HG03521 (cell line): ENCODE results near the gene ARHGEF39.
"Not testable (repeated sequence)": the region's sequence is repeated elsewhere in the genome, so short reads cannot be mapped to it uniquely, and the experiment has no call there.

Experiments
- ATAC-seq: cut with Tn5 transposase; IDR thresholded peaks from one replicate; pipeline ENCODE4 v1.9.1; 2021; ENCODE audit warnings: mild to moderate bottlenecking, moderate library complexity; ENCODE audit not compliant: unreplicated experiment

Gene ARHGEF39

DNA sequence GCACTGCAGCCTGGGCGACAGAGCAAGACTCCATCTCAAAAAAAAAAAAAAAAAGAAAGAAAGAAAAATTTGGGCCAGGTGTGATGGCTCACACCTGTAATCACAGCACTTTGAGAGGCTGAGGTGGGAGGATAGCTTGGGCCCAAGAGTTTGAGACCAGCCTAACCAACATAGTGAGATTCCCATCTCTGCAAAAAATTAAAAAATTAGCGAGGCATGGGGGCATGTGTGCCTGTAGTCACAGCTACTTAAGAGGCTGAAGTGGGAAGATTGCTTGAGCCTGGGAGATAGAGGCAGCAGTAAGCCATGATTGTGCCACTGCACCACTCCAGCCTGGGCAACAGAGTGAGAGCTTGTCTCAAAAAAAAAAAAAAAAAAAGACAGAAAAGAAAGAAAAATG lies 11.4 kb downstream of the ARHGEF39 start:
- no peak for ATAC-seq

GRCh38 chr9:35652829-35653209 lies 12.2 kb downstream of the ARHGEF39 start:
- no peak for ATAC-seq

GRCh38 chr9:35651956-35652828 lies 12.8 kb downstream of the ARHGEF39 start:
- no peak for ATAC-seq

- no peak for ATAC-seq
Measured at GRCh38 chr9:35650341-35651158, 14.4 kb downstream of the ARHGEF39 start, which contains the start of gene SIT1. TSS of gene SIT1 (minus strand) at chr9:35650931. CDS start at chr9:35650853, 78 bp downstream.

GRCh38 chr9:35649431-35650340 lies 15.3 kb downstream of the ARHGEF39 start:
- ATAC-seq, result no peak

- ATAC-seq, result peak; percentile 83
Measured at GRCh38 chr9:35646533-35647265, 18.3 kb downstream of the ARHGEF39 start.

- peak; percentile 1 for ATAC-seq
Measured at GRCh38 chr9:35646153-35646532, 18.9 kb downstream of the ARHGEF39 start.

DNA sequence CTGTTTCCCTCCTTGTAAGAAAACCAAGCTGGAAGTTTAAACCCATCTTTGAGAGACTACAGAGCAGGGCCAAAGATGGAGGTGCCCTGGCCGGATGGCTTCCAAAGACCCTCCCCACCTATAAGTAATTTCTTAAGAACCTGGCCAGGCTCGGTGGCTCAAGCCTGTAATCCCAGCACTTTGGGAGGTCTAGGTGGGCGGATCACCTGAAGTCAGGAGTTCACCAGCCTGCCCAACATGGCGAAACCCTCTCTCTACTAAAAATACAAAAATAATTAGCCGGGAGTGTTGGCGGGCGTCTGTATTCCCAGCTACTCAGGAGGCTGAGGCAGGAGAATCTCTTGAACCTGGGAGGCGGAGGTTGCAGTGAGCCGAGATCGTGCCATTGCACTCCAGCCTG lies 19.3 kb downstream of the ARHGEF39 start:
- not testable (repeated sequence) for ATAC-seq

DNA sequence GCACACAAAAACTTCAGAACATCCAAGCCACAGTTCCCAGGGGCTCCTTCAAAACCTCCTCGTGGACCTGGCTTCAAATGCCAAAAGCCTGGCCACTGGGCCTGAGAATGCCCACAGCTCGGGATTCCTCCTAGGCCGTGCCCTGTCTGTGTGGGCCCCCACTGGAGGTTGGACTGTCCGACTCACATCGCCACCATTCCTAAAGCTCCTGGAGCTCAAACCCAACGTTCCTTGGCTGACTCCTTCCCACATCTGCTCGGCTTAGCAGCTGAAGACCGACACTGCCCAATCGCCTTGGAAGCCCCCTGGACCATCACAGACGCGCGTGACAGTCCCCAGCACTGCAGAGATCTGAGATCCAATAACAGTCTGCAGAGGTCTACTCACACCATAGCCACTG lies 21.9 kb downstream of the ARHGEF39 start:
- ATAC-seq, result no peak

GRCh38 chr9:35641478-35641877 lies 23.5 kb downstream of the ARHGEF39 start:
- not testable (repeated sequence) for ATAC-seq

- ATAC-seq, result not testable (repeated sequence)
Measured at GRCh38 chr9:35640431-35640830, 24.6 kb downstream of the ARHGEF39 start.

DNA sequence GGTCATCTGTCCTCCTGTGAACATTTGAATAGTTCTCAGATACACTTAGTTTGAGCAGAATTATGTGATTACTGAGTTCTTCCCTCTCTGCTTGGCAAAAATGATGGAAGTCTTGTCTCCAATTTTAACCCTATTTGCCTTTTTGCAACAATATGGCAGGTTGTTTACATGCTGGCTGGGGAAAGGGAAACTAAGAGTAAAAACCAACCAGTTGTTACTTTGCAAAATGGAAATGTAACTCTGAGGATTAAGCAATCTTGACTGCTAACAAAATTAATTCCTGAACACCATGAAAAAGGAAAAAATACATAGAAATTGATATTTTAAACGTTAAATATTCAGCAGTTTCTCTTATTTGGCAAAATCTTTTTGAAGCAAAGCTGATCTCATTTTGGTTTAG lies 25.4 kb downstream of the ARHGEF39 start:
- ATAC-seq, result no peak

- ATAC-seq, result not testable (repeated sequence)
Measured at GRCh38 chr9:35639225-35639624, 25.8 kb downstream of the ARHGEF39 start.

- ATAC-seq, result not testable (repeated sequence)
Measured at GRCh38 chr9:35638751-35639150, 26.2 kb downstream of the ARHGEF39 start.

GRCh38 chr9:35637427-35637955 lies 27.5 kb downstream of the ARHGEF39 start:
- not testable (repeated sequence) for ATAC-seq

- ATAC-seq, result not testable (repeated sequence)
Measured at GRCh38 chr9:35636877-35637246, 28.1 kb downstream of the ARHGEF39 start.

GRCh38 chr9:35636135-35636876 lies 28.7 kb downstream of the ARHGEF39 start:
- ATAC-seq, result no peak

- no peak for ATAC-seq
Measured at GRCh38 chr9:35635730-35636129, 29.3 kb downstream of the ARHGEF39 start.

DNA sequence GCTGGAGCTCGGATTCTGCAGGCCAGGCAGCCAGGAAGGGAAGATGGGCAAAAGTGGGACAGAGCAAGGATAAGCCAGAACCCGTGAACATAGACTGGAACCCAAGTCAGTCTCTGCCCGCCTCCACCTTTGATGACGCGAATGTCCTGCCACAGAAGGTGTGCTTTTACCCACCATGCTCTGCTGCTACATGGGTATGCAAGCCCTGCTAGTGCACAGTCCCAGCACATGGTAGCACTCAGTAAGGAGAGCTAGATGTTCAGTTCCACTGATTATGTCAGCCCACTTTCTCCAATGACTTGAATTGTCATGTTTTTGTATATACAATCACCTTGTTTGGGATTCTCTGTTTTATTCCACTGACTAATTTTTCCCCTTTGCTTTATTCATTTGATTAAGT lies 35.4 kb downstream of the ARHGEF39 start:
- ATAC-seq, result no peak
